Brain microvascular endothelial cell (primary cell): Measurements from ENCODE around the gene XKR3.

Source experiments
- DNase-seq: peaks from one replicate; pipeline ENCODE4 v3.0.0-alpha.2; 2020
- H3K27ac ChIP-seq: fragments of 250-450 bp; sonication (Bioruptor Pico); 2 replicates; pipeline ENCODE4 v1.5.1; 2020; ENCODE audit warnings: mild to moderate bottlenecking, moderate library complexity
- H3K27me3 ChIP-seq: fragments of 250-450 bp; sonication (Bioruptor Pico); replicated peaks from 2 replicates; pipeline ENCODE4 v1.5.1; 2020; ENCODE audit warnings: mild to moderate bottlenecking
- H3K36me3 ChIP-seq: fragments of 250-450 bp; sonication (Bioruptor Pico); replicated peaks from 2 replicates; pipeline ENCODE4 v1.5.1; 2020; ENCODE audit warnings: mild to moderate bottlenecking
- H3K4me3 ChIP-seq: 2 replicates; pipeline ENCODE4 v1.5.1; 2011; ENCODE audit warnings: low read depth, mild to moderate bottlenecking, control low read depth, low read length, moderate library complexity
- CTCF ChIP-seq: IDR thresholded peaks from 2 replicates; pipeline ENCODE4 v1.5.1; 2011; ENCODE audit warnings: low read depth, mild to moderate bottlenecking, moderate library complexity, low read length, control low read depth, inconsistent platforms; ENCODE audit errors: missing control alignments
- in situ Hi-C: cut with HindIII; loops from 2 replicates; pipeline ENCODE4 v1.10.0; 2017; ENCODE audit warnings: low sequenced_read_pairs, low pct_ligation_motif_present

Gene XKR3

GRCh38 chr22:16845881-16846280 is 20.7 kb upstream of the XKR3 start:
- TF ChIP-seq CTCF = no peak
- in situ Hi-C loops = no loop called here
- H3K36me3 ChIP-seq = no peaks in the 10 kb centered on the region

GRCh38 chr22:16845465-16845864 is 20.3 kb upstream of the XKR3 start:
- H3K4me3 ChIP-seq = no peak overlapping the region
- H3K27ac ChIP-seq = no peak overlapping the region
- no peaks in the 10 kb centered on the region for H3K27me3 ChIP-seq
- DNase-seq = no peak
- in situ Hi-C loops = no loop called here
- H3K36me3 ChIP-seq = no peaks in the 10 kb centered on the region
- TF ChIP-seq CTCF = no peak

More at GRCh38 chr22:16845881-16846280, 20.7 kb upstream of the XKR3 start:
- no peaks in the 10 kb centered on the region for H3K27me3 ChIP-seq
- H3K4me3 ChIP-seq = no peak overlapping the region
- DNase-seq = no peak
- H3K27ac ChIP-seq = no peak overlapping the region

GRCh38 chr22:16844529-16844928 is 19.3 kb upstream of the XKR3 start:
- H3K27me3 ChIP-seq = no peaks in the 10 kb centered on the region
- H3K36me3 ChIP-seq = no peaks in the 10 kb centered on the region
- H3K27ac ChIP-seq = no peak overlapping the region
- in situ Hi-C loops = no loop called here
- H3K4me3 ChIP-seq = no peak overlapping the region
- TF ChIP-seq CTCF = no peak
- DNase-seq = no peak

- DNase-seq = no peak
- in situ Hi-C loops = no loop called here
- Histone ChIP-seq H3K27me3 (no peaks in the 10 kb centered on the region), H3K4me3 (no peak overlapping the region), H3K36me3 (no peaks in the 10 kb centered on the region), H3K27ac (no peak overlapping the region)
- TF ChIP-seq CTCF = no peak
Observed at GRCh38 chr22:16838073-16838472, 12.9 kb upstream of the XKR3 start.

- TF ChIP-seq CTCF = no peak
- Histone ChIP-seq H3K4me3 (no peak overlapping the region), H3K27ac (no peak overlapping the region), H3K36me3 (no peaks in the 10 kb centered on the region), H3K27me3 (no peaks in the 10 kb centered on the region)
- in situ Hi-C loops = no loop called here
- no peak for DNase-seq
Observed at GRCh38 chr22:16834971-16835370, 9.8 kb upstream of the XKR3 start.

GRCh38 chr22:16831257-16831656 is 6.0 kb upstream of the XKR3 start:
- no peaks in the 10 kb centered on the region for H3K36me3 ChIP-seq
- no peak for DNase-seq
- no peak for TF ChIP-seq CTCF
- H3K27ac ChIP-seq = no peak overlapping the region
- H3K27me3 ChIP-seq = no peaks in the 10 kb centered on the region
- in situ Hi-C loops = no loop called here
- no peak overlapping the region for H3K4me3 ChIP-seq
